Right kidney (tissue), 9 donors: ENCODE data around the gene CD163L1.
A peak's percentile ranks its signal among the peaks of the same experiment; 100 is the strongest.
"Not testable (repeated sequence)": the region's sequence is repeated elsewhere in the genome, so short reads cannot be mapped to it uniquely, and the experiment has no call there.

Experiments
- DNase-seq: peaks from one replicate; pipeline ENCODE4 v3.0.0-alpha.2; 2016
- long read RNA-seq, 8 donors: transcript quantifications; one replicate each; lab custom pipeline, GENCODE V29; 2026

CD163L1 gene
- long read RNA-seq, donor 1: 0 reads
- long read RNA-seq, donor 2: 0 reads
- long read RNA-seq, donor 3: 0 reads
- long read RNA-seq, donor 4: 0 reads
- long read RNA-seq, donor 5: 0 reads
- long read RNA-seq, donor 6: 0 reads
- long read RNA-seq, donor 7, partial matches to known transcripts: 0 of 1 reads
- long read RNA-seq, donor 7, other reads (novel, unspliced or antisense): 0 of 1 reads
- long read RNA-seq, donor 8: 0 reads

- no peak for DNase-seq
Measured at GRCh38 chr12:7444076-7444475, at the start of gene CD163L1. TSS of gene CD163L1 (minus strand) at chr12:7444153. CDS start at chr12:7444127, 26 bp downstream.

- no peak for DNase-seq
Measured at GRCh38 chr12:7493006-7493405, 49.1 kb upstream of the CD163L1 start.

GRCh38 chr12:7486512-7486911, 42.6 kb upstream of the CD163L1 start:
- DNase-seq: no peak

GRCh38 chr12:7485095-7485494, 41.1 kb upstream of the CD163L1 start:
- DNase-seq: no peak

GRCh38 chr12:7483343-7483742, 39.4 kb upstream of the CD163L1 start:
- no peak for DNase-seq

GRCh38 chr12:7479771-7480170, 35.8 kb upstream of the CD163L1 start:
- no peak for DNase-seq

- DNase-seq: no peak
Measured at GRCh38 chr12:7472060-7472459, 28.1 kb upstream of the CD163L1 start.

GRCh38 chr12:7460375-7461259, 16.7 kb upstream of the CD163L1 start:
- peak; percentile 13 for DNase-seq

- DNase-seq: no peak
Measured at GRCh38 chr12:7459973-7460372, 16.0 kb upstream of the CD163L1 start.

GRCh38 chr12:7451756-7452155, 7.8 kb upstream of the CD163L1 start:
- no peak for DNase-seq

GRCh38 chr12:7450667-7451066, 6.7 kb upstream of the CD163L1 start:
- no peak for DNase-seq

- DNase-seq: no peak
Measured at GRCh38 chr12:7448099-7448498, 4.1 kb upstream of the CD163L1 start.

- DNase-seq: no peak
Measured at GRCh38 chr12:7444537-7444936, 584 bp upstream of the CD163L1 start.

GRCh38 chr12:7441216-7441615, 2.7 kb downstream of the CD163L1 start:
- DNase-seq: no peak

GRCh38 chr12:7439579-7440505, 4.1 kb downstream of the CD163L1 start:
- peak; percentile 75 for DNase-seq

GRCh38 chr12:7438291-7438995, 5.5 kb downstream of the CD163L1 start:
- DNase-seq: not testable (repeated sequence)

- DNase-seq: not testable (repeated sequence)
Measured at GRCh38 chr12:7437494-7437893, 6.5 kb downstream of the CD163L1 start.

GRCh38 chr12:7434670-7435069, 9.3 kb downstream of the CD163L1 start:
- DNase-seq: no peak

GRCh38 chr12:7433276-7433822, 10.6 kb downstream of the CD163L1 start:
- no peak for DNase-seq

- no peak for DNase-seq
Measured at GRCh38 chr12:7431993-7432685, 11.8 kb downstream of the CD163L1 start.

GRCh38 chr12:7411343-7411742, 32.6 kb downstream of the CD163L1 start:
- no peak for DNase-seq
